MM.1S (cell line): ENCODE results near the gene EPN3.

ENCODE experiments used
- DNase-seq: peaks from one replicate; pipeline ENCODE4 v3.0.0-alpha.2; 2015
- H2AFZ ChIP-seq: fragments of 300-600 bp; sonication (generic); 2 replicates; pipeline ENCODE4 v1.6.0; 2016; ENCODE audit warnings: antibody characterized with exemption, low read length
- H3F3A ChIP-seq: fragments of 300-600 bp; sonication (generic); 2 replicates; pipeline ENCODE4 v1.6.1; 2016; ENCODE audit warnings: mild to moderate bottlenecking, antibody characterized with exemption, low read length, moderate library complexity, mixed read lengths; ENCODE audit not compliant: insufficient read depth
- H3K27ac ChIP-seq: fragments of 300-600 bp; sonication (generic); 2 replicates; pipeline ENCODE4 v1.5.1; 2016; ENCODE audit warnings: mild to moderate bottlenecking, low read length
- H3K27me3 ChIP-seq: fragments of 300-600 bp; sonication (generic); replicated peaks from 2 replicates; pipeline ENCODE4 v1.6.0; 2016; ENCODE audit warnings: low read length; ENCODE audit not compliant: insufficient read depth
- H3K36me3 ChIP-seq: fragments of 300-600 bp; sonication (generic); replicated peaks from 2 replicates; pipeline ENCODE4 v1.6.1; 2016; ENCODE audit warnings: mild to moderate bottlenecking, low read length, mixed read lengths; ENCODE audit not compliant: insufficient read depth
- H3K4me1 ChIP-seq: fragments of 300-600 bp; sonication (generic); 2 replicates; pipeline ENCODE4 v1.6.1; 2016; ENCODE audit warnings: low read length, mixed read lengths
- H3K4me2 ChIP-seq: fragments of 300-600 bp; sonication (generic); 2 replicates; pipeline ENCODE4 v1.6.0; 2016; ENCODE audit warnings: low read depth, low read length
- H3K4me3 ChIP-seq: fragments of 300-600 bp; sonication (generic); 2 replicates; pipeline ENCODE4 v1.5.1; 2016; ENCODE audit warnings: low read length, mixed read lengths
- H3K79me2 ChIP-seq: fragments of 300-600 bp; sonication (generic); 2 replicates; pipeline ENCODE4 v1.6.1; 2016; ENCODE audit warnings: mixed run types, low read length, mixed read lengths
- H3K9ac ChIP-seq: fragments of 300-600 bp; sonication (generic); 2 replicates; pipeline ENCODE4 v1.6.1; 2016; ENCODE audit warnings: low read length, mixed read lengths
- H3K9me2 ChIP-seq: fragments of 300-600 bp; sonication (generic); replicated peaks from 2 replicates; pipeline ENCODE4 v1.6.1; 2016; ENCODE audit warnings: mild to moderate bottlenecking, low read length, mixed read lengths; ENCODE audit not compliant: insufficient read depth
- H3K9me3 ChIP-seq: fragments of 300-600 bp; sonication (generic); replicated peaks from 2 replicates; pipeline ENCODE4 v1.6.1; 2016; ENCODE audit warnings: mild to moderate bottlenecking, low read length, mixed read lengths; ENCODE audit not compliant: insufficient read depth
- H4K20me1 ChIP-seq: fragments of 300-600 bp; sonication (generic); 2 replicates; pipeline ENCODE4 v1.6.1; 2016; ENCODE audit warnings: mild to moderate bottlenecking, low read length, moderate library complexity, mixed read lengths; ENCODE audit not compliant: insufficient read depth
- CTCF ChIP-seq: fragments of 300-600 bp; sonication (generic); IDR thresholded peaks from 2 replicates; pipeline ENCODE4 v1.5.1; 2016; ENCODE audit warnings: antibody characterized with exemption, low read length, mixed read lengths
- EZH2 ChIP-seq: fragments of 300-600 bp; sonication (generic); optimal IDR thresholded peaks from 2 replicates; pipeline ENCODE3; 2017; ENCODE audit warnings: low read depth, mild to moderate bottlenecking, antibody characterized with exemption, low read length, mixed read lengths
- EZH2phosphoT487 ChIP-seq: fragments of 300-600 bp; sonication (generic); IDR thresholded peaks from 2 replicates; pipeline ENCODE4 v1.6.1; 2018; ENCODE audit warnings: antibody characterized with exemption, low read length

Gene EPN3

GRCh38 chr17:50550661-50551432, 18.3 kb downstream of the EPN3 start:
- DNase-seq: no peak
- H3K79me2 ChIP-seq: no peaks in the 10 kb centered on the region
- no peaks in the 10 kb centered on the region for H3K36me3 ChIP-seq
- H3K4me2 ChIP-seq: no peak overlapping the region
- H3F3A ChIP-seq: no peaks in the 10 kb centered on the region
- H3K27me3 ChIP-seq: no peaks in the 10 kb centered on the region
- H3K9me2 ChIP-seq: no peaks in the 10 kb centered on the region
- H3K4me1 ChIP-seq: peaks cover 9% of the 10 kb centered on the region
- TF ChIP-seq EZH2phosphoT487 (no peak), CTCF (peak; percentile 36), EZH2 (no peak)
- no peaks in the 10 kb centered on the region for H3K9me3 ChIP-seq
- no peak overlapping the region for H3K9ac ChIP-seq
- no peak overlapping the region for H3K4me3 ChIP-seq
- no peaks in the 10 kb centered on the region for H4K20me1 ChIP-seq
- no peak overlapping the region for H3K27ac ChIP-seq
- no peak overlapping the region for H2AFZ ChIP-seq

DNA sequence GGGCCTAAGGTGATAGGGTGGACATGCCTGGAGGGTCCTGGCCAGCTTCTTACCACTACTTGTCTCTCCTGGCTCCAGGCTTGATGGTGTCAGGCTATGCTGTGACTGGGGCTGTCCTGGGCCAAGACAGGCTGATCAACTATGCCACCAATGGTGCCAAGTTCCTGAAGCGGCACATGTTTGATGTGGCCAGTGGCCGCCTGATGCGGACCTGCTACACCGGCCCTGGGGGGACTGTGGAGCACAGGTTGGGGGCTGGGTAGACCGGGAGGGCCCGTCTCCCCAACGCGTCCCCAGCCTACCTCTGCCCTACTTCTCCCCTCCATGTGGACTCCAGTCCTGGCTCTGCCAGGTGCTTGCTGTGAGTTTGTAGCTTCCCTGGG, 18.9 kb downstream of the EPN3 start:
- Histone ChIP-seq H2AFZ (no peak overlapping the region), H3K9ac (no peak overlapping the region), H3K79me2 (no peaks in the 10 kb centered on the region), H3K9me2 (no peaks in the 10 kb centered on the region), H3K36me3 (no peaks in the 10 kb centered on the region), H3K27ac (no peak overlapping the region), H3K4me1 (peaks cover 7% of the 10 kb centered on the region), H3F3A (no peaks in the 10 kb centered on the region), H3K27me3 (no peaks in the 10 kb centered on the region), H3K9me3 (no peaks in the 10 kb centered on the region), H3K4me3 (no peak overlapping the region), H4K20me1 (no peaks in the 10 kb centered on the region), H3K4me2 (no peak overlapping the region)
- DNase-seq: no peak
- no peak for TF ChIP-seq EZH2
- no peak for TF ChIP-seq CTCF
- TF ChIP-seq EZH2phosphoT487: no peak

DNA sequence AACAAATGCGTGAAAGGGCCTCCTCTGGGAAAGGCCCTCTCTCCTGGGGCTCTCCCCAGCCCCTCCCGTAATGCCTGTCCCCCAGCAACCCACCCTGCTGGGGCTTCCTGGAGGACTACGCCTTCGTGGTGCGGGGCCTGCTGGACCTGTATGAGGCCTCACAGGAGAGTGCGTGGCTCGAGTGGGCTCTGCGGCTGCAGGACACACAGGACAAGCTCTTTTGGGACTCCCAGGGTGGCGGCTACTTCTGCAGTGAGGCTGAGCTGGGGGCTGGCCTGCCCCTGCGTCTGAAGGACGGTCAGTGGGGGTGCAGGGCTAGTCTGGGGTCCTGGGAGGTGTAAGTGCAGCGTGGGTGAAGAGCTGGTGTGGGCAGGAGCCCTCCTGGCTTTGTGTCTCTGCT, 19.3 kb downstream of the EPN3 start:
- no peak for TF ChIP-seq EZH2
- TF ChIP-seq EZH2phosphoT487: no peak
- TF ChIP-seq CTCF: no peak
- no peak overlapping the region for H3K4me2 ChIP-seq
- no peak overlapping the region for H3K9ac ChIP-seq

More for the DNA sequence above, 19.3 kb downstream of the EPN3 start:
- Histone ChIP-seq H3F3A (no peaks in the 10 kb centered on the region), H3K36me3 (no peaks in the 10 kb centered on the region), H3K27ac (no peak overlapping the region), H3K79me2 (no peaks in the 10 kb centered on the region), H2AFZ (no peak overlapping the region), H3K4me1 (peaks cover 5% of the 10 kb centered on the region), H4K20me1 (no peaks in the 10 kb centered on the region), H3K27me3 (no peaks in the 10 kb centered on the region), H3K9me2 (no peaks in the 10 kb centered on the region), H3K9me3 (no peaks in the 10 kb centered on the region), H3K4me3 (no peak overlapping the region)
- DNase-seq: no peak
